Stimulated activated naive B cell treated with anti-CD40 and anti-IgM and Interleukin-4, amounts not matched to agents 10 μg/mL and 1 μg/mL and 100 μg/mL, for 72 hours (primary cell): ENCODE measurements around the gene C13orf46.
"Not testable (repeated sequence)": the region's sequence is repeated elsewhere in the genome, so short reads cannot be mapped to it uniquely, and the experiment has no call there.

ENCODE experiments used
- ATAC-seq, 2 donors: fragments of 150-1000 bp; cut with Tn5 transposase; replicated peaks; 2 replicates each; pipeline ENCODE4 v1.10.0; 2021; ENCODE audit warnings: moderate library complexity in 1 of 2
- DNase-seq: peaks from one replicate; pipeline ENCODE4 v3.0.0; 2021
- H3K27ac Mint-ChIP-seq: one replicate; pipeline ENCODE4 v1.8.0; 2022; ENCODE audit warnings: mild to moderate bottlenecking, mixed read lengths
- H3K27me3 Mint-ChIP-seq, 2 donors: one replicate each; pipeline ENCODE4 v1.8.0; 2022; ENCODE audit warnings: mixed read lengths in 2 of 2
- H3K36me3 Mint-ChIP-seq, 2 donors: one replicate each; pipeline ENCODE4 v1.8.0; 2022; ENCODE audit warnings: mixed read lengths in 2 of 2, mild to moderate bottlenecking in 1 of 2
- H3K4me1 Mint-ChIP-seq, 2 donors: one replicate each; pipeline ENCODE4 v1.8.0; 2022; ENCODE audit warnings: mixed read lengths in 2 of 2, mild to moderate bottlenecking in 1 of 2
- H3K4me3 Mint-ChIP-seq, 2 donors: one replicate each; pipeline ENCODE4 v1.8.0; 2022; ENCODE audit warnings: mild to moderate bottlenecking in 2 of 2, mixed read lengths in 2 of 2, moderate library complexity in 1 of 2
- H3K9me3 Mint-ChIP-seq, 2 donors: one replicate each; pipeline ENCODE4 v1.8.0; 2022; ENCODE audit warnings: mixed read lengths in 2 of 2, mild to moderate bottlenecking in 1 of 2

The C13orf46 gene

GRCh38 chr13:113920606-113921286, 53.1 kb downstream of the C13orf46 start:
- no peak overlapping the region for H3K27ac Mint-ChIP-seq
- H3K9me3 Mint-ChIP-seq, result peaks cover 3 to 12% of the 10 kb centered on the region in 2 donors
- no peaks in the 10 kb centered on the region for H3K4me1 Mint-ChIP-seq
- peaks cover 34 to 42% of the 10 kb centered on the region in 2 donors for H3K27me3 Mint-ChIP-seq
- H3K36me3 Mint-ChIP-seq, result peaks cover 0 to 5% of the 10 kb centered on the region in 2 donors
- no peak overlapping the region for H3K4me3 Mint-ChIP-seq
- ATAC-seq (no peak), DNase-seq (no peak)

- Mint-ChIP-seq H3K27ac (no peak overlapping the region), H3K36me3 (peaks cover 0 to 5% of the 10 kb centered on the region in 2 donors), H3K27me3 (peaks cover 33 to 39% of the 10 kb centered on the region in 2 donors), H3K4me3 (no peak overlapping the region), H3K4me1 (no peaks in the 10 kb centered on the region), H3K9me3 (peaks cover 3 to 12% of the 10 kb centered on the region in 2 donors)
- no peak for DNase-seq
- no peak for ATAC-seq
Observed at GRCh38 chr13:113919761-113920559, 53.9 kb downstream of the C13orf46 start.

DNA sequence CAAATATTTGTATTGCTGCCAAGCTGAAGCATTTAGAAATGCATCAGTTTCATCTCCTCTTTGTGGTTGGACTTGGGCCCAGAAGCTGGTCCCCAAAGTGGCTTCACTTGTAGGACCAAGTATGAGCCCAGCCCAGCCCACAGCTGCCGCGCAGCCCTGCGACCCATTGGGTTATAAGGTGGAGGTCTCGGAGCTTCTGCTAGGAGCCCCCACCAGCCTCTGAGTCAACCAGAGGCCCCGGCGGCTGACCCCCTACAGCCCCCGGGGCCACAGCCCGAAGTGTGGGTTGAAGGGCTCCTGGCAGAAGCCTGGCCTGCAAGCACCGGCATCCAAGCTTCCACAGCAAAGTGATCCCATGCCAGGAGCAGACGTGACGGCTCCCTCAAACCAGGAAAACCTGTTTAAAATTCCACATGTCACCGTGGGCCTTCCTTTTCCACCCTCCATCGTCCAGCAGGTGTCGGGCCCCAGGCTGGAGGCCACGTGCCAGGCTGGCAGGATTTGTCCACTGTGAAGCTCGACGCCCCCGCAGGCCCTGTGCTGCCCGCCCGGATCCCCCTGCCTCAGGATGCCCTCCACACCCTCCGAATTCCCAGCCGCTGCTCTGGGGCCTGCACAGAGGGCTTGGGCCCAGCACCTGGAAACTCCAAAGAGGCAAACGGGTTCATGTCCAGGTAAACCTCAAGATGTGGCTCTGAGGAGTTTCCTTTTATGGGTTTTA, 54.7 kb downstream of the C13orf46 start:
- Mint-ChIP-seq H3K36me3 (peaks cover 0 to 5% of the 10 kb centered on the region in 2 donors), H3K27ac (no peak overlapping the region), H3K4me3 (no peak overlapping the region), H3K27me3 (peaks cover 36 to 41% of the 10 kb centered on the region in 2 donors), H3K4me1 (no peaks in the 10 kb centered on the region), H3K9me3 (peaks cover 3 to 12% of the 10 kb centered on the region in 2 donors)
- DNase-seq (no peak), ATAC-seq (no peak)

GRCh38 chr13:113918580-113918979, 55.3 kb downstream of the C13orf46 start:
- Mint-ChIP-seq H3K4me1 (no peaks in the 10 kb centered on the region), H3K36me3 (peaks cover 0 to 5% of the 10 kb centered on the region in 2 donors), H3K4me3 (no peak overlapping the region), H3K27me3 (peaks cover 39 to 44% of the 10 kb centered on the region in 2 donors), H3K9me3 (peaks cover 3 to 12% of the 10 kb centered on the region in 2 donors), H3K27ac (no peak overlapping the region)
- ATAC-seq (no peak), DNase-seq (no peak)

GRCh38 chr13:113917594-113918371, 56.1 kb downstream of the C13orf46 start:
- Mint-ChIP-seq H3K4me1 (peaks cover 0 to under 1% of the 10 kb centered on the region in 2 donors), H3K27ac (no peak overlapping the region), H3K27me3 (peaks cover 44 to 48% of the 10 kb centered on the region in 2 donors), H3K9me3 (peaks cover 3 to 13% of the 10 kb centered on the region in 2 donors), H3K36me3 (peaks cover 0 to 5% of the 10 kb centered on the region in 2 donors), H3K4me3 (no peak overlapping the region)
- DNase-seq (no peak), ATAC-seq (no peak)

DNA sequence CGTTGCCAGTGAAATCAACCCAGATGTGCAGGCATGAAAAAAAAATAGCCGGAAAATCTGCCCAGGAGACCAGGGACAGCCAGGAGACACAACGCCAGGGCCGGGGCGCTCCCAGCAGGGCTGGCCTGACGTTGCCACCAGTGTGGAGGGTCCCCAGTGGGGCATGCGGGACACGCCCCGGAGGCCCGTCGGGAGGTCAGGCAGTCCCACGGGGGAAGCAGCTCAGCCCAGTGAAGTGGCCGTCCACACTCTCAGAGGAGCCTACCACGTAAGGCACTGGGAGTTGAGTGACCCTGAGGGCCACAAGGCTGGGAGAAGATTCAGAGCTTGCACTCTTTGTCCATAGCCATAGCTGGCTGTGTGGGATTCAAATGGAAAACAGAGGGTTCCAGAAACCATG, 56.8 kb downstream of the C13orf46 start:
- peaks cover 0 to 11% of the 10 kb centered on the region in 2 donors for H3K36me3 Mint-ChIP-seq
- peaks cover 4 to 6% of the 10 kb centered on the region in 2 donors for H3K4me1 Mint-ChIP-seq
- DNase-seq (no peak), ATAC-seq (no peak)
- no peak overlapping the region for H3K27ac Mint-ChIP-seq
- no peak overlapping the region for H3K4me3 Mint-ChIP-seq
- peaks cover 8 to 14% of the 10 kb centered on the region in 2 donors for H3K9me3 Mint-ChIP-seq
- peaks cover 47 to 51% of the 10 kb centered on the region in 2 donors for H3K27me3 Mint-ChIP-seq

GRCh38 chr13:113916330-113916815, 57.5 kb downstream of the C13orf46 start:
- Mint-ChIP-seq H3K4me3 (no peak overlapping the region), H3K36me3 (peaks cover 0 to 7% of the 10 kb centered on the region in 2 donors), H3K9me3 (peaks cover 5 to 8% of the 10 kb centered on the region in 2 donors), H3K27me3 (peaks cover 42 to 48% of the 10 kb centered on the region in 2 donors), H3K27ac (no peak overlapping the region), H3K4me1 (peaks cover 4 to 6% of the 10 kb centered on the region in 2 donors)
- ATAC-seq, result peak in 1 of 2 donors; percentile 5
- no peak for DNase-seq

GRCh38 chr13:113915786-113916329, 58.0 kb downstream of the C13orf46 start:
- peaks cover 0 to 7% of the 10 kb centered on the region in 2 donors for H3K36me3 Mint-ChIP-seq
- ATAC-seq, result no peak
- no peak overlapping the region for H3K27ac Mint-ChIP-seq
- peaks cover 5 to 8% of the 10 kb centered on the region in 2 donors for H3K9me3 Mint-ChIP-seq
- no peak for DNase-seq
- H3K4me1 Mint-ChIP-seq, result peaks cover 4 to 6% of the 10 kb centered on the region in 2 donors
- H3K4me3 Mint-ChIP-seq, result no peak overlapping the region
- peaks cover 42 to 52% of the 10 kb centered on the region in 2 donors for H3K27me3 Mint-ChIP-seq

- Mint-ChIP-seq H3K4me3 (no peak overlapping the region), H3K9me3 (peaks cover 5 to 8% of the 10 kb centered on the region in 2 donors), H3K36me3 (peaks cover 0 to 7% of the 10 kb centered on the region in 2 donors), H3K27ac (no peak overlapping the region), H3K4me1 (peaks cover 4 to 6% of the 10 kb centered on the region in 2 donors), H3K27me3 (peaks cover 35 to 55% of the 10 kb centered on the region in 2 donors)
- DNase-seq (no peak), ATAC-seq (no peak)
Observed at GRCh38 chr13:113915012-113915763, 58.7 kb downstream of the C13orf46 start.

DNA sequence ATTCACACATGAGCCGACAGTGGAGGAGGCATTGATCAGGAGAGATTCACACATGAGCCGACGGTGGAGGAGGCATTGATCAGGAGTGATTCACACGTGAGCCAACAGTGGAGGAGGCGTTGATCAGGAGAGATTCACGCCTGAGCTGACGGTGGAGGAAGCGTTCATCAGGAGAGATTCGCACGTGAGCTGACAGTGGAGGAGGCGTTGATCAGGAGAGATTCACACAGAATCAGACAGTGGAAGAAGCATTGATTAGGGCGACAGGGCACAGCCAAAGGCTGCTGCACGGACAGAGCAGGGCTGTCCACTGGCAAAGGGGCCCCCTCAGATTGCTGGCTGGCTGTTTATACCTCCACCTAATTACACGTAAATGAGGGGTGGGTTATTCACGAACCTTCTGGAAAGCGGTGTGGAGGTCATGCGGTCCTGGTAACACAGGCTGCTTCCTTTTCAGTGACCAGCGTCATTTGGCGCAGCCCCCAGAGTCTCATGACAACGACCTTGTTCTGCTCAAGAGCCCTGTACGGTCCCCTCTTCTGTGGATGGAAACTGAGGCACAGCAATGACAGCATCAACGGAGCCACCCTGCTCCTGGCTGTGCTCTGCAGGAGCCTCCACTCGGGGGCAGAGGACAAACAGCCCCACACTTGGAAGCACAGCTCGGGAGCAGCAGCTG, 59.4 kb downstream of the C13orf46 start:
- Mint-ChIP-seq H3K4me1 (peaks cover 4 to 6% of the 10 kb centered on the region in 2 donors), H3K9me3 (peaks cover 5 to 8% of the 10 kb centered on the region in 2 donors), H3K36me3 (peaks cover 0 to 7% of the 10 kb centered on the region in 2 donors), H3K4me3 (no peak overlapping the region), H3K27ac (no peak overlapping the region), H3K27me3 (peaks cover 35 to 57% of the 10 kb centered on the region in 2 donors)
- ATAC-seq (no peak), DNase-seq (no peak)

- H3K4me1 Mint-ChIP-seq, H3K27ac Mint-ChIP-seq, DNase-seq, H3K9me3 Mint-ChIP-seq, H3K36me3 Mint-ChIP-seq, ATAC-seq, H3K4me3 Mint-ChIP-seq: not testable (repeated sequence)
- peaks cover 35 to 63% of the 10 kb centered on the region in 2 donors for H3K27me3 Mint-ChIP-seq
Observed at GRCh38 chr13:113913838-113914237, 60.0 kb downstream of the C13orf46 start.

DNA sequence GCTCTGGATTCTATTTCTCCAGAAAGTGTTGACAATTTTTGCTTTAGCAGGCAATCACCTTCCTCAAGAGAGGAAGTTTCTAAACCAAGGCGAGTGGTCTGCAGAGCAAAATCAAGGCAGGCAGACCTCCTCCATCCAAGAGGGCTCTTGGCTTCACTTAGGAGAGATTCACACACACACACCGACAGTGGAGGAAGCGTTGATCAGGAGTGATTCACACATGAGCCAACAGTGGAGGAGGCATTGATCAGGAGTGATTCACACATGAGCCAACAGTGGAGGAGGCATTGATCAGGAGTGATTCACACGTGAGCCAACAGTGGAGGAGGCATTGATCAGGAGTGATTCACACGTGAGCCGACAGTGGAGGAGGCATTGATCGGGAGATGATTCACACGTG, 60.5 kb downstream of the C13orf46 start:
- H3K9me3 Mint-ChIP-seq, DNase-seq, H3K4me3 Mint-ChIP-seq, H3K4me1 Mint-ChIP-seq, H3K36me3 Mint-ChIP-seq, ATAC-seq, H3K27ac Mint-ChIP-seq: not testable (repeated sequence)
- peaks cover 35 to 63% of the 10 kb centered on the region in 2 donors for H3K27me3 Mint-ChIP-seq
